B cell (primary cell): Measurements from ENCODE around the gene C9orf152.

ENCODE experiments used
- CTCF ChIP-seq: fragments of 200-600 bp; IDR thresholded peaks from one replicate; pipeline ENCODE4 v1.8.0; 2022; ENCODE audit warnings: antibody characterized with exemption, mild to moderate bottlenecking
- EZH2 ChIP-seq: IDR thresholded peaks from 2 replicates; pipeline ENCODE4 v1.6.1; 2012; ENCODE audit warnings: borderline replicate concordance, low read depth, mild to moderate bottlenecking, moderate library complexity, low read length; ENCODE audit not compliant: insufficient read depth, poor library complexity, severe bottlenecking

- no peak for TF ChIP-seq CTCF
- no peak for TF ChIP-seq EZH2
Observed at GRCh38 chr9:110191615-110192014, 16.3 kb downstream of the C9orf152 start.
